ENCODE data around the gene POLH. TPM values are rescaled to one million over a fixed set of nuclear protein-coding genes. Genes with fewer than 3 reads are reported as not detected.
"Not testable (repeated sequence)": the region's sequence is repeated elsewhere in the genome, so short reads cannot be mapped to it uniquely, and the experiment has no call there.

The POLH gene
- total RNA-seq, 4 donors from 2014 or later: 14.2 to 24.3 (median 17.0) TPM

DNA sequence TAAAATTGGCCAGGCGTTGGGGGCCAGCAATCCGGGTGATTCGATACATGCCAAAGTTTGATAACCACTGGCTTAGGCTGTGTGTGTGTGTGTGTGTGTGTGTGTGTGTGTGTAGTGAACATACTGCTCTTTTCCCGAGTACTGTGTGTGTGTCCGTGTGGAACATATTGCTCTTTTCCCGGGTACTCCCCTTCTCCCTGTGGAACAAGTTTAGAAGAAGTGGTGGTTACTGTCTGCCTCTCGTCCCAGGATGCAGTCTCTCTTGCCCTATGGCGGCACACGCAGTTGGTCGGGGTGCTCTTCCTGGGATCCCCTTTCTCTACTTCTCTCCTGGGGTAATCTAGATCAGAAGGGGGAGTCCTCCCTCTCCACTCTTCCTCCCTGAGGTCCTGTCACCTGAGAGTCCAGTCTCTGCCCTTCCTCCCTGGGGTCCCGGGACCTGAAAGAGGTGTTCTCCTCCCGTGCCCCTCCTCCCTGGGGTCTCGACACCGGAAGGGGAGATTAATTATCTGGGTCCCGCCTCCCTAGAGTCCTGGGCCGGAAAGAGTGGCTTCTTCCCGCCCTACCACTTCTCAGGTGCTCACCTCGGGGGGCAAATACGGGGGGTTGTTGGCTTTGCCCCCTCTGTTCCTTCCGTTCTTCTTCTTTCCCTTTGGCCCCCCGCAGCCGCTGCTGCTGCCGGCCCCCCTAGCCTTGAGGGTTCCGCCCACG, 52.6 kb downstream of the POLH start:
- H3K9me3 ChIP-seq: no peaks in the 10 kb centered on the region
- no peaks in the 10 kb centered on the region for H3K27me3 ChIP-seq
- peaks cover 28% of the 10 kb centered on the region for H3K36me3 ChIP-seq
- WGBS: 1% methylated on average over 20 of the region's 25 CpGs
- peak in 1 of 2 donors; percentile 86 for DNase-seq (ENCODE audit: low spot score in 2 of 2)
- peaks cover 26% of the 10 kb centered on the region for H3K4me1 ChIP-seq
- TF ChIP-seq POLR2AphosphoS5 (IDR thresholded peaks at IDR 0.05): no peak
- TF ChIP-seq EP300 (IDR thresholded peaks at IDR 0.05): no peak
- TF ChIP-seq POLR2A (IDR thresholded peaks at IDR 0.05): no peak
- TF ChIP-seq, protein P1, sequence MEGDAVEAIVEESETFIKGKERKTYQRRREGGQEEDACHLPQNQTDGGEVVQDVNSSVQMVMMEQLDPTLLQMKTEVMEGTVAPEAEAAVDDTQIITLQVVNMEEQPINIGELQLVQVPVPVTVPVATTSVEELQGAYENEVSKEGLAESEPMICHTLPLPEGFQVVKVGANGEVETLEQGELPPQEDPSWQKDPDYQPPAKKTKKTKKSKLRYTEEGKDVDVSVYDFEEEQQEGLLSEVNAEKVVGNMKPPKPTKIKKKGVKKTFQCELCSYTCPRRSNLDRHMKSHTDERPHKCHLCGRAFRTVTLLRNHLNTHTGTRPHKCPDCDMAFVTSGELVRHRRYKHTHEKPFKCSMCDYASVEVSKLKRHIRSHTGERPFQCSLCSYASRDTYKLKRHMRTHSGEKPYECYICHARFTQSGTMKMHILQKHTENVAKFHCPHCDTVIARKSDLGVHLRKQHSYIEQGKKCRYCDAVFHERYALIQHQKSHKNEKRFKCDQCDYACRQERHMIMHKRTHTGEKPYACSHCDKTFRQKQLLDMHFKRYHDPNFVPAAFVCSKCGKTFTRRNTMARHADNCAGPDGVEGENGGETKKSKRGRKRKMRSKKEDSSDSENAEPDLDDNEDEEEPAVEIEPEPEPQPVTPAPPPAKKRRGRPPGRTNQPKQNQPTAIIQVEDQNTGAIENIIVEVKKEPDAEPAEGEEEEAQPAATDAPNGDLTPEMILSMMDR (IDR thresholded peaks at IDR 0.05): no peak
- peak overlapping the region; percentile 70 for H3K4me3 ChIP-seq
- H3K27ac ChIP-seq: peak overlapping the region; percentile 92

DNA sequence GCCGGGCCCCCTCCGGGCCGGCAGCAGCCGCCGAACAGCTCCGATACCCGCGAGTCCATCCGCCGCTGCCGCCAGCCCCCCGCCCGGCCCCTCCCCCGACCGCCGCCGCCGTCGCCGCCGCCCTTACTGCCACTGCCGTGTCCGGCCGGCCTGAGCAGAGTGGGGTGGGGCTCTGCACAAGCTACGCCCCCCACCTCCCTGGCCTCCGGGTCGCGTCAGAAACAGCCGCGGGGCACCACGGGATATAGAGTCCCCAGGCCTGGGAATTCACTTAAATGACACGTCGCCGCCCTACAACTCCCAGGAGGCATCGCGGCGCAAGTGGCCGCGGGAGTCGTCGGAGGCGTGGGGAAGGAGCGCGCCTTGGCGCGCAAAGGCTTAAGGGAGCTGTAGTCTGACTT, 53.1 kb downstream of the POLH start, which contains the start of gene GTPBP2:
TSS of gene GTPBP2 (minus strand) at position 161 of the 401 bp plus-strand sequence. CDS start at position 59, 102 bp downstream.
- TF ChIP-seq EP300 (IDR thresholded peaks at IDR 0.05) (no peak), POLR2AphosphoS5 (IDR thresholded peaks at IDR 0.05) (peak in 2 of 3 donors; percentile 9 to 26)
- H3K27me3 ChIP-seq: no peaks in the 10 kb centered on the region
- peaks cover 26% of the 10 kb centered on the region for H3K4me1 ChIP-seq
- DNase-seq (ENCODE audit: low spot score in 2 of 2): peak; percentile 99 to 100
- H3K36me3 ChIP-seq: peaks cover 22% of the 10 kb centered on the region
- 0% methylated on average over 16 of the region's 46 CpGs for WGBS
- H3K27ac ChIP-seq: peak within 1 kb of the TSS; percentile 92
- H3K4me3 ChIP-seq: peak within 1 kb of the TSS; percentile 70
- no peaks in the 10 kb centered on the region for H3K9me3 ChIP-seq

DNA sequence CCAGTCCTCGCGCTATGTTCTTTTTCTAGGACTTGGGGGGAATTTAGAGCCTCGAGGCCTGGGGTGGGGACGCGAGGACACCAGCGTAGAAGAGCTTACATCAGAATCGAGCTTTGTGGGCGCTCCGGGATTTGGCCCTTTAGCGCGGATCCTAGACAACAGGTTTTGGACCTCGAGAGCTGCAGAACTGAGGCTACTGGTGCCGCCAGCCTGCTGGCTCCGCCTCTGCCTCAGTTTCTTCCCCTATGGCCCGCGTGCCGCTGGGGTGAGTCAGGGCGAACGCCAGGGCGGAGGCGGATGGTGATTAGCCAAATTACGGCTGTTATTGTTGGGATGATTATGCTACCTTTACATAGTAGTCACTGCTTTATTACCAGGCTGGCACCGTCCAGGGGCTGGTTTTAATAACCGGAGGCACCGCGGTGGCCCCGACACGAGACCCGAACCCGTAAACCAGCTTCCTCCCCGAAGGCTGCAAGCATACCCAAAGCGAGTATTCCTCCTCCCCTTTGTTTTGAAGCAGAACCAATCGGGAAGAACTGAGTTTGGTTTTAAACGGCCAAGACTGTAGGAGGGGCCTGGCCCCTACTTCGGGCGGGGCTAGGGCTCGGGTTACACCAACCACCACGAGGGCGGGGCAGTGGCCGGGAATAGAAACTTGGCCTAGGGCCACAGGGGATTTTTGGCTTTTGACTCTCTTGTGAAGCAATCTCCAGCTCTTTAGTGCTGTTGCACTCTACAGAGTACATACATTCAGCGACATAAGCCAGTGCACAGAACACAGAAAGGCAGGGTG, 53.7 kb downstream of the POLH start:
- Histone ChIP-seq H3K36me3 (peaks cover 16% of the 10 kb centered on the region), H3K4me3 (peak overlapping the region; percentile 70), H3K9me3 (no peaks in the 10 kb centered on the region), H3K4me1 (peaks cover 26% of the 10 kb centered on the region), H3K27ac (peak overlapping the region; percentile 92), H3K27me3 (no peaks in the 10 kb centered on the region)
- TF ChIP-seq, protein P1 (IDR thresholded peaks at IDR 0.05): no peak
- peak in 1 of 2 donors; percentile 57 for TF ChIP-seq POLR2A (IDR thresholded peaks at IDR 0.05)
- TF ChIP-seq EP300 (IDR thresholded peaks at IDR 0.05): no peak
- peak in 2 of 3 donors; percentile 6 to 45 for TF ChIP-seq POLR2AphosphoS5 (IDR thresholded peaks at IDR 0.05)
- DNase-seq (ENCODE audit: low spot score in 2 of 2): peak; percentile 97
- 0% methylated on average over 32 of the region's 41 CpGs for WGBS

DNA sequence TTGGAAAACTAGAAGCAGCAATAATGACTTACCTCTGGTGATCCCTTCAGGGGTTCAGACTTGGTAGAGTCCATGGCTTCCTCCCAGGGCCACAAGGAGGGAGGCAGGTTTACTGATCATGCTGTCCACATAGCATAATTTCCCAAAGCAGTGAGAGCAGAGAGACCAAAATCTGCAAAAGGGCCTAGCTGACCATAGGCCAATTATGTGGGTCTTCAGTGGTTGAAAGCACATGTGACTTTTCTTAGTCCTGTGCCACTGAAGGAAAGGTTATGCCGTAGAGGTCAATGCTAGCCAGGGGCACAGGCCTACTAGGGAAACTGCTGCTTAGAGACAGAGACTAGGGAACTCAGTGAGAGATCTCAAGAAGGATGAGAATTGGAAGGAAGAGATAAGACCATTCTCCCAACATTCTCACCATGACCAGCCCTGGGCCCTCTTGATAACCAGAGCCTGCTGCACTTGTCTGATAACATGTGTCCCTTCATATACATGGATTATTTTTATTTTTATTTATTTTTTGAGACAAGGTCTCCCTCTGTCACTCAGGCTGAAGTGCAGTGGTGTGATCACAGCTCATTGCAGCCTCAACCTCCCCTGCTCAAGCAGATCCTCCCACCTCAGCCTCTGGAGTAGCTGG, 55.1 kb downstream of the POLH start:
- Histone ChIP-seq H3K9me3 (no peaks in the 10 kb centered on the region), H3K27ac (no peak overlapping the region), H3K36me3 (peaks cover 2% of the 10 kb centered on the region), H3K4me3 (no peak overlapping the region), H3K4me1 (peaks cover 36% of the 10 kb centered on the region), H3K27me3 (no peaks in the 10 kb centered on the region)
- TF ChIP-seq EP300 (IDR thresholded peaks at IDR 0.05) (no peak), POLR2AphosphoS5 (IDR thresholded peaks at IDR 0.05) (no peak), POLR2A (IDR thresholded peaks at IDR 0.05) (no peak)
- TF ChIP-seq, protein P1 (IDR thresholded peaks at IDR 0.05): no peak
- WGBS: 100% methylated on average over 1 of the region's 1 CpG
- no peak for DNase-seq (ENCODE audit: low spot score in 2 of 2)

DNA sequence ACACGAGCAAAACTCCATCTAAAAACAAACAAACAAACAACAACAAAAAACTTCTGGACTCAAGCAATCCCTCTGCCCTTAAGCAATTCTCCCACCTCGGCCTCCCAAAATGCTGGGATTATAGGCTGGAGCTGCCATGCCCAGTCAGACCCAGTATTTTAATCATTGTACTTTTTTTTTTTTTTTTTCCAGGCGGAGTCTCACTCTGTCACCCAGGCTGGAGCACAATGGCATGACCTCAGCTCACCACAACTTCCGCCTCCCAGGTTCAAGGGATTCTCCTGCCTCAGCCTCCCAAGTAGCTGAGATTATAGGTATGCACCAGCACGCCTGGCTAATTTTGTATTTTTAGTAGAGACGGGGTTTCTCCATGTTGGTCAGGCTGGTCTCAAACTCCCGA, 57.0 kb downstream of the POLH start:
- not testable (repeated sequence) for H3K27ac ChIP-seq; H3K27me3 ChIP-seq; H3K4me3 ChIP-seq; H3K36me3 ChIP-seq; DNase-seq (ENCODE audit: low spot score in 2 of 2); H3K9me3 ChIP-seq
- 93% methylated on average over 7 of the region's 7 CpGs for WGBS
- H3K4me1 ChIP-seq: peaks cover 41% of the 10 kb centered on the region
